Prostate gland (tissue), 2 donors: ENCODE data around the gene FRMD4B.

Source experiments
- POLR2A ChIP-seq: fragments of 450-650 bp; IDR thresholded peaks from one replicate; pipeline ENCODE4 v1.6.1; 2016; ENCODE audit warnings: antibody characterized with exemption, mild to moderate bottlenecking
- POLR2AphosphoS5 ChIP-seq: sonication (generic); formaldehyde crosslinking; IDR thresholded peaks from one replicate; pipeline ENCODE4 v1.6.1; 2017; ENCODE audit warnings: antibody characterized with exemption
- TF ChIP-seq, protein P1 (sequence below), 4 experiments: fragments of 200-600 bp in 2 of 4; fragments of 450-650 bp in 2 of 4; sonication (generic) in 2 of 4; IDR thresholded peaks; 1 replicate in 3 of 4; 2 replicates in 1 of 4; pipeline ENCODE4 v1.5.1; 2016 to 2019; ENCODE audit warnings: antibody characterized with exemption in 4 of 4, mild to moderate bottlenecking in 2 of 4, moderate library complexity in 2 of 4

DNA sequence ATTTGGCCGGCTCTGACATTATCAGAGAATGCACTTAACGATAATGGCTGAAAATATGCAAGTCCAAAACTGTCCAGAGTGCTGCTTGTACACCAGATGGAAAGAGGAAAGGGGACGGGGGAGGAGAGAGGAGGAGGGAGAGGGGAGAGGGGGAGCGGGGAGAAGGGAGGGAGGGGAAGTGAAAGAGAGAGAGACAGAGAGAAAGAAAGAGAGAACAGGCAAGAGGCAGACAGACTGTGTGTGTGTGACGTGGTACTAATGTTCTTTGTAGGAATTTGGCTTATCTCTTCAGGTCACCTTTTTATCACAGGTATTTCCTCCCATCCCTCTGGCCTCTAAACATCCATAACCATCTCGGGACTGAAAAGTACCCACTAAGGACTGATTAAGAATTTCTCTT, 188.4 kb downstream of the FRMD4B start:
- TF ChIP-seq POLR2A, result no peak
- TF ChIP-seq, protein P1, sequence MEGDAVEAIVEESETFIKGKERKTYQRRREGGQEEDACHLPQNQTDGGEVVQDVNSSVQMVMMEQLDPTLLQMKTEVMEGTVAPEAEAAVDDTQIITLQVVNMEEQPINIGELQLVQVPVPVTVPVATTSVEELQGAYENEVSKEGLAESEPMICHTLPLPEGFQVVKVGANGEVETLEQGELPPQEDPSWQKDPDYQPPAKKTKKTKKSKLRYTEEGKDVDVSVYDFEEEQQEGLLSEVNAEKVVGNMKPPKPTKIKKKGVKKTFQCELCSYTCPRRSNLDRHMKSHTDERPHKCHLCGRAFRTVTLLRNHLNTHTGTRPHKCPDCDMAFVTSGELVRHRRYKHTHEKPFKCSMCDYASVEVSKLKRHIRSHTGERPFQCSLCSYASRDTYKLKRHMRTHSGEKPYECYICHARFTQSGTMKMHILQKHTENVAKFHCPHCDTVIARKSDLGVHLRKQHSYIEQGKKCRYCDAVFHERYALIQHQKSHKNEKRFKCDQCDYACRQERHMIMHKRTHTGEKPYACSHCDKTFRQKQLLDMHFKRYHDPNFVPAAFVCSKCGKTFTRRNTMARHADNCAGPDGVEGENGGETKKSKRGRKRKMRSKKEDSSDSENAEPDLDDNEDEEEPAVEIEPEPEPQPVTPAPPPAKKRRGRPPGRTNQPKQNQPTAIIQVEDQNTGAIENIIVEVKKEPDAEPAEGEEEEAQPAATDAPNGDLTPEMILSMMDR (IDR thresholded peaks at IDR 0.05), result no peak
- no peak for TF ChIP-seq POLR2AphosphoS5
